B cell (primary cell): Measurements from ENCODE around the gene STK24. TPM values are rescaled to one million over a fixed set of nuclear protein-coding genes. Genes with fewer than 3 reads are reported as not detected.

Source experiments
- ATAC-seq: fragments of 200-7000 bp; cut with Tn5 transposase; one replicate; pipeline ENCODE4 v1.10.0; 2021; ENCODE audit warnings: low read depth, mild to moderate bottlenecking, moderate number of reproducible peaks, moderate library complexity
- CTCF ChIA-PET: fragments of 350-600 bp; sonication (Branson Sonifier 250); formaldehyde crosslinking; loops from one replicate; lab custom pipeline; 2021; ENCODE audit warnings: antibody characterized with exemption, inconsistent platforms; lab: Charles Lee
- POLR2A ChIA-PET: fragments of 350-600 bp; sonication (Branson Sonifier 250); formaldehyde crosslinking; loops from one replicate; lab custom pipeline; 2021; ENCODE audit warnings: antibody characterized with exemption; lab: Charles Lee
- DNase-seq: peaks from one replicate; pipeline ENCODE4 v3.0.0; 2013
- H2AFZ ChIP-seq: 2 replicates; pipeline ENCODE4 v1.6.1; 2012; ENCODE audit warnings: mild to moderate bottlenecking, low read depth, low read length; ENCODE audit not compliant: insufficient read depth, poor library complexity, severe bottlenecking
- H3K27ac ChIP-seq, 2 donors: 1 replicate in 1 of 2; 2 replicates in 1 of 2; pipeline ENCODE4 v1.5.1; 2012 to 2013; ENCODE audit warnings: low read length in 2 of 2, mild to moderate bottlenecking in 2 of 2, moderate library complexity in 1 of 2
- H3K27me3 ChIP-seq, 4 experiments: fragments of 200-600 bp in 1 of 4; sonication (generic) in 1 of 4; replicated peaks in 1 of 4; 1 replicate in 2 of 4; 2 replicates in 2 of 4; pipeline versions ENCODE4 v1.6.1 to v1.7.0; 2013 to 2016; ENCODE audit warnings: low read length in 3 of 4, mild to moderate bottlenecking in 2 of 4, mixed read lengths in 1 of 4, moderate library complexity in 1 of 4; ENCODE audit not compliant: insufficient read depth in 4 of 4, control insufficient read depth in 3 of 4; ENCODE audit errors: control extremely low read depth in 1 of 4
- H3K36me3 ChIP-seq, 2 experiments: replicated peaks in 1 of 2; 1 replicate in 1 of 2; 2 replicates in 1 of 2; pipeline versions ENCODE4 v1.6.1 to v1.7.1; 2013; ENCODE audit warnings: low read length in 1 of 2; ENCODE audit not compliant: insufficient read depth in 2 of 2, control insufficient read depth in 1 of 2; ENCODE audit errors: control extremely low read depth in 1 of 2, extremely low read depth in 1 of 2
- H3K4me1 ChIP-seq, 2 donors: fragments of 200-600 bp in 1 of 2; sonication (generic) in 1 of 2; 1 replicate in 1 of 2; 2 replicates in 1 of 2; pipeline versions ENCODE4 v1.5.1 to v1.6.1; 2013 to 2017; ENCODE audit warnings: low read length in 2 of 2; ENCODE audit not compliant: control insufficient read depth in 2 of 2, insufficient read depth in 2 of 2
- H3K4me2 ChIP-seq: replicated peaks from 2 replicates; pipeline ENCODE3; 2012; ENCODE audit warnings: mild to moderate bottlenecking, low read depth, low read length; ENCODE audit not compliant: poor library complexity, severe bottlenecking
- H3K4me3 ChIP-seq, 5 experiments: fragments of 200-600 bp in 1 of 5; sonication (generic) in 1 of 5; 1 replicate in 3 of 5; 2 replicates in 2 of 5; pipeline versions ENCODE4 v1.5.1 to v1.7.0; 2011 to 2016; ENCODE audit warnings: low read length in 4 of 5, mild to moderate bottlenecking in 4 of 5, low read depth in 2 of 5, control low read depth in 1 of 5, moderate library complexity in 1 of 5; ENCODE audit not compliant: insufficient read depth in 1 of 5; ENCODE audit errors: control extremely low read depth in 1 of 5, extremely low read depth in 1 of 5
- H3K79me2 ChIP-seq: fragments of 200-600 bp; sonication (generic); one replicate; pipeline ENCODE4 v1.6.0; 2016; ENCODE audit warnings: low read length; ENCODE audit not compliant: control insufficient read depth, insufficient read depth
- H3K9ac ChIP-seq: fragments of 200-600 bp; sonication (generic); 2 replicates; pipeline ENCODE4 v1.6.1; 2017; ENCODE audit warnings: mild to moderate bottlenecking, low read length, moderate library complexity
- H3K9me3 ChIP-seq, 3 donors: one replicate each; pipeline versions ENCODE4 v1.6.1 to v1.7.1; 2013; ENCODE audit warnings: low read length in 2 of 3; ENCODE audit not compliant: control insufficient read depth in 2 of 3, insufficient read depth in 1 of 3; ENCODE audit errors: control extremely low read depth in 1 of 3
- H4K20me1 ChIP-seq: 2 replicates; pipeline ENCODE4 v1.6.0; 2012; ENCODE audit warnings: mild to moderate bottlenecking, low read length; ENCODE audit not compliant: insufficient read depth, control insufficient read depth, poor library complexity, severe bottlenecking
- H3K27ac Mint-ChIP-seq: one replicate; pipeline ENCODE4 v1.8.0; 2021; ENCODE audit warnings: mixed read lengths
- H3K27me3 Mint-ChIP-seq: one replicate; pipeline ENCODE4 v1.8.0; 2021; ENCODE audit warnings: mixed read lengths
- H3K4me1 Mint-ChIP-seq: one replicate; pipeline ENCODE4 v1.8.0; 2021; ENCODE audit warnings: mixed read lengths
- H3K4me3 Mint-ChIP-seq: one replicate; pipeline ENCODE4 v1.8.0; 2021; ENCODE audit warnings: mixed read lengths
- H3K9me3 Mint-ChIP-seq: one replicate; pipeline ENCODE4 v1.8.0; 2022; ENCODE audit warnings: mixed read lengths; ENCODE audit not compliant: insufficient read depth
- EZH2 ChIP-seq: IDR thresholded peaks from 2 replicates; pipeline ENCODE4 v1.6.1; 2012; ENCODE audit warnings: borderline replicate concordance, low read depth, mild to moderate bottlenecking, moderate library complexity, low read length; ENCODE audit not compliant: insufficient read depth, poor library complexity, severe bottlenecking
- WGBS: methylation state at CpG from one replicate; pipeline ENCODE4 v1.1.5; 2013; ENCODE audit warnings: missing lambda C conversion rate; ENCODE audit not compliant: insufficient coverage; 5-methylcytosine and 5-hydroxymethylcytosine counted together
- intact Hi-C: fragments of 100-400 bp; cut with micrococcal nuclease; formaldehyde crosslinking; loops from one replicate; pipeline ENCODE4 v1.10.0; 2022
- polyA plus RNA-seq: library from polyadenylated mRNA; depleted of rRNA; stranded (reverse); fragments of >200 nt; gene quantifications from 2 replicates; pipeline ENCODE4 v1.2.3, GENCODE V29; 2012
- total RNA-seq, 2 donors: library from RNA; stranded (reverse); fragments of 120-200 nt in 1 of 2; gene quantifications; 1 replicate in 1 of 2; 2 replicates in 1 of 2; pipeline versions ENCODE4 v1.2.3 to v1.2.4, GENCODE V29; 2013 to 2022
- TF ChIP-seq, protein P1 (sequence below): fragments of 200-600 bp; IDR thresholded peaks from one replicate; pipeline ENCODE4 v1.8.0; 2022; ENCODE audit warnings: antibody characterized with exemption, mild to moderate bottlenecking

The STK24 gene
- total and polyA plus RNA-seq, 2 donors (not counting 1 experiment from before 2014, with no cell fraction given) = 47.2 to 117 TPM

DNA sequence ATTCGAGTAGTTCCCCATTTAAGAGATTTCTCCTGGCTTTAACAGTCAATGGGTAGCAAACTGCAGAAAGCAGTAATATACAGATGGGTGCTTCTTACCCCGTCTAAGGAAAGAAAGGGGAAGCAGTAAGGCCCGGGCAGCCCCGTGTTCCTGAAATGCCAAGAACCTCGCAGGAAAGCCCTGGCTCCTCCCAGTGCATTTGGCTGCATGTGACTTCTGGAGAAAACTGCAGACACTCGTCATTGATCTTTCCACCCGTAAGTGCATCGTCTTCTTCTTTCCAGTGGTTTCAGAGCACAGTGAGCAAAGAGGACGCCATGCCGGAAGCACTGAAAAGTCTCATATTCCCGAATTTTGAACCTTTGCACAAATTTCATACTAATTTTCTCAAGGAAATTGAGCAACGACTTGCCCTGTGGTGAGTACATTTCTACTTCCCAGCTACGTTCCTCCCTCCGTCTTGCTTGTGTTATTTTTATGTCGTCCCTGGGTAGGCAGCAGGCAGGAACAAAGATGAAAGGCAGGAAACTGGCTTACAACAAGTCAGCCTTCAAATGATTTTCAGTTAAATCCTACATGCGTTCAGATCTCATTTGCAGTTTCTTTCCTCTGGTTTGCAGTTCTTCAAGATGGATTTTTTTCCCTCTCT, 165.2 kb downstream of the STK24 start:
- DNase-seq = no peak
- WGBS = under 1% methylated on average over 14 of the region's 16 CpGs
- no peaks in the 10 kb centered on the region for H3K79me2 ChIP-seq
- H3K4me3 Mint-ChIP-seq = peak overlapping the region; percentile 11
- no peaks in the 10 kb centered on the region for H3K9me3 Mint-ChIP-seq
- H3K36me3 ChIP-seq = no peaks in the 10 kb centered on the region
- H4K20me1 ChIP-seq = no peaks in the 10 kb centered on the region
- CTCF ChIA-PET = no interaction called here
- H3K4me1 ChIP-seq = peaks cover 5 to 7% of the 10 kb centered on the region in 2 donors
- H3K27ac ChIP-seq = no peak overlapping the region
- no peak for ATAC-seq
- TF ChIP-seq EZH2 = no peak
- peaks cover 0 to 2% (median 0%) of the 10 kb centered on the region in 3 donors for H3K9me3 ChIP-seq
- POLR2A ChIA-PET = no interaction called here
- H3K4me3 ChIP-seq = peak overlapping the region in 1 of 5 experiments; percentile 11
- intact Hi-C loops = no loop called here
- H3K4me2 ChIP-seq = peak overlapping the region; percentile 41
- no peak overlapping the region for H3K27ac Mint-ChIP-seq
- peaks cover 7% of the 10 kb centered on the region for H3K4me1 Mint-ChIP-seq
- H3K9ac ChIP-seq = no peak overlapping the region
- peak overlapping the region; percentile 40 for H2AFZ ChIP-seq
- H3K27me3 ChIP-seq = peaks cover 0 to 18% (median 7%) of the 10 kb centered on the region in 4 experiments
- H3K27me3 Mint-ChIP-seq = peaks cover 49% of the 10 kb centered on the region

DNA sequence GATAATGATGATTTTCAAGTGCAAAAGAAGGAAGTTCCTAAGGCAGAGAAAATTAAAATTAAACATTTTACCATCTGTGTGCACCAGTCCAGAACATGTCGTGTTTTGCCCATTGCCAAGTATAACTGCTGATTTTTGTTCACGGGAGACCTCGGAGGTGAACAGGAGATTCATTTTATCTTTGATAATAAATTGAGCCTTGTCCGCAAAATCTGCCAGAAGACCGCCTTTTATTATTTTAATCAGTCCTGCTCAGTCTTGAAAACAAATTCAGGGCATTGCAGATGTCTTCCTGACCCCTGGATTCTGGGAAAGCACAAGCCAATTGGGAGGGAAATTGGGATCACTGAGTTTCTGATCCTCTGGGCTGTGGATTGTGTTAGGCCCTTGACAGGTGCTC, 165.9 kb downstream of the STK24 start:
- no peaks in the 10 kb centered on the region for H3K36me3 ChIP-seq
- no peak overlapping the region for H3K27ac ChIP-seq
- H3K4me1 Mint-ChIP-seq = peaks cover 7% of the 10 kb centered on the region
- WGBS = no CpG with 5 or more reads among the region's 5 CpGs
- H3K4me3 ChIP-seq = no peak overlapping the region
- ATAC-seq = no peak
- no peaks in the 10 kb centered on the region for H3K79me2 ChIP-seq
- no peaks in the 10 kb centered on the region for H3K9me3 Mint-ChIP-seq
- H3K4me1 ChIP-seq = peaks cover 5 to 7% of the 10 kb centered on the region in 2 donors
- H3K4me3 Mint-ChIP-seq = no peak overlapping the region
- ChIA-PET POLR2A (no interaction called here), CTCF (no interaction called here)
- H3K9ac ChIP-seq = no peak overlapping the region
- DNase-seq = no peak
- no peaks in the 10 kb centered on the region for H3K9me3 ChIP-seq
- no peak overlapping the region for H3K4me2 ChIP-seq
- H3K27me3 Mint-ChIP-seq = peaks cover 49% of the 10 kb centered on the region
- TF ChIP-seq, protein P1, sequence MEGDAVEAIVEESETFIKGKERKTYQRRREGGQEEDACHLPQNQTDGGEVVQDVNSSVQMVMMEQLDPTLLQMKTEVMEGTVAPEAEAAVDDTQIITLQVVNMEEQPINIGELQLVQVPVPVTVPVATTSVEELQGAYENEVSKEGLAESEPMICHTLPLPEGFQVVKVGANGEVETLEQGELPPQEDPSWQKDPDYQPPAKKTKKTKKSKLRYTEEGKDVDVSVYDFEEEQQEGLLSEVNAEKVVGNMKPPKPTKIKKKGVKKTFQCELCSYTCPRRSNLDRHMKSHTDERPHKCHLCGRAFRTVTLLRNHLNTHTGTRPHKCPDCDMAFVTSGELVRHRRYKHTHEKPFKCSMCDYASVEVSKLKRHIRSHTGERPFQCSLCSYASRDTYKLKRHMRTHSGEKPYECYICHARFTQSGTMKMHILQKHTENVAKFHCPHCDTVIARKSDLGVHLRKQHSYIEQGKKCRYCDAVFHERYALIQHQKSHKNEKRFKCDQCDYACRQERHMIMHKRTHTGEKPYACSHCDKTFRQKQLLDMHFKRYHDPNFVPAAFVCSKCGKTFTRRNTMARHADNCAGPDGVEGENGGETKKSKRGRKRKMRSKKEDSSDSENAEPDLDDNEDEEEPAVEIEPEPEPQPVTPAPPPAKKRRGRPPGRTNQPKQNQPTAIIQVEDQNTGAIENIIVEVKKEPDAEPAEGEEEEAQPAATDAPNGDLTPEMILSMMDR = no peak
- no peak for TF ChIP-seq EZH2
- H3K27me3 ChIP-seq = peaks cover 0 to 18% (median 7%) of the 10 kb centered on the region in 4 experiments
- intact Hi-C loops = no loop called here
- H2AFZ ChIP-seq = no peak overlapping the region
- no peak overlapping the region for H3K27ac Mint-ChIP-seq
- no peaks in the 10 kb centered on the region for H4K20me1 ChIP-seq
